GM10266 (cell line): ENCODE results near the gene PTPN9.
"Not testable (repeated sequence)": the region's sequence is repeated elsewhere in the genome, so short reads cannot be mapped to it uniquely, and the experiment has no call there.

Experiments used
- DNase-seq: peaks from one replicate; pipeline ENCODE4 v3.0.0; 2012; ENCODE audit errors: extremely low spot score
- TF ChIP-seq, protein P1 (sequence below): IDR thresholded peaks from 2 replicates; pipeline ENCODE4 v1.5.1; 2012; ENCODE audit warnings: mild to moderate bottlenecking, low read depth; ENCODE audit not compliant: control insufficient read depth, insufficient read depth; ENCODE audit errors: missing control alignments

The PTPN9 gene

DNA sequence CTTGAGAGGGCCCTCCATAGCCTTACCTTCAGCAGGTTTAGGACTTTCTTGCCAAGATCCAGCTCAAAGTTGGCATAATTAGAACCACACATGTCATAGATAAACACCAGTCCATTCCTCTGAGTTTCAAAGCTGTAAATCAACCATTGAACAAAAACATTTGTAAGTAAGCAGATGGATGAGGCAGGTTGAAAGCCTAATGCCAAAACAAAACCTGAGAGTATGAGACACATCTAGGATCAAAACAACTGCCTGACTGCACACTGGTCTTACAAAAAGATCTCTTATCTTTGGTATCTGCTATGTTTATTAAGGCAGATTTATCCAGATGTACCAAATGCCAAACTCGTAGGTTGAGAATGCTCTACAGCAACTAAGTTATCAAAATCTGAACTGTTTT lies 61.9 kb downstream of the PTPN9 start:
- TF ChIP-seq, protein P1, sequence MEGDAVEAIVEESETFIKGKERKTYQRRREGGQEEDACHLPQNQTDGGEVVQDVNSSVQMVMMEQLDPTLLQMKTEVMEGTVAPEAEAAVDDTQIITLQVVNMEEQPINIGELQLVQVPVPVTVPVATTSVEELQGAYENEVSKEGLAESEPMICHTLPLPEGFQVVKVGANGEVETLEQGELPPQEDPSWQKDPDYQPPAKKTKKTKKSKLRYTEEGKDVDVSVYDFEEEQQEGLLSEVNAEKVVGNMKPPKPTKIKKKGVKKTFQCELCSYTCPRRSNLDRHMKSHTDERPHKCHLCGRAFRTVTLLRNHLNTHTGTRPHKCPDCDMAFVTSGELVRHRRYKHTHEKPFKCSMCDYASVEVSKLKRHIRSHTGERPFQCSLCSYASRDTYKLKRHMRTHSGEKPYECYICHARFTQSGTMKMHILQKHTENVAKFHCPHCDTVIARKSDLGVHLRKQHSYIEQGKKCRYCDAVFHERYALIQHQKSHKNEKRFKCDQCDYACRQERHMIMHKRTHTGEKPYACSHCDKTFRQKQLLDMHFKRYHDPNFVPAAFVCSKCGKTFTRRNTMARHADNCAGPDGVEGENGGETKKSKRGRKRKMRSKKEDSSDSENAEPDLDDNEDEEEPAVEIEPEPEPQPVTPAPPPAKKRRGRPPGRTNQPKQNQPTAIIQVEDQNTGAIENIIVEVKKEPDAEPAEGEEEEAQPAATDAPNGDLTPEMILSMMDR, result no peak
- DNase-seq, result no peak

DNA sequence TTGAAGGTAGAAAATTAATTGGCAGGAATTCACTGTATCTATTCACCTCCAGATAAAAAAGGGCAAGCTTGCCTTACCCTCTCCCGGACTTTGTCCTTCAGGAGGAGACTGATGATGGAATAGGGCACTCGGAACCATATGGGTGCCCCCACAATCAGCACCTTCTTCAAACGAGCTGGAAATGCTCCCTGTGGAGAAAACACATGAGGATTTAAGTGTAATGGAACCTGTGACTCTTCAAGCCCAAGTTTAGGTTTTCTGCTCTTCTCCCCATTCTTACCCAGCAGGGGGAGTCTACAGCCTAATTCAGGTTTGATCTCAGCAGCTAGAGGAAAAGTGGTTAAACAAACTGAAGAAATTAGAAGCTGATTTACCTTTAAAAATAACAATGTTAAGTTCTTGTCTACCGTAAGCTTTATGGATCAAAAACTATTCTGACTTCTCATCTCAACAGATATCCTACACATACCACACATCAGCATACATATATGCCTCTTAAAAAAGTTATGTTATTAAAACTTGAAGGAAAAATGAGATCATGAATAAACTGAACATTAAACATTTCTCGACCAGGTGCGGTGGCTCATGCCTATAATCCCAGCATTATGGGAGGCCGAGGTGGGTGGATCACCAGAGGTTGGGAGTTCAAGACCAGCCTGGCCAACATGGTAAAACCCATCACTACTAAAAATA lies 70.1 kb downstream of the PTPN9 start:
- TF ChIP-seq, protein P1, result peak; percentile 49
- peak; percentile 49 for DNase-seq

DNA sequence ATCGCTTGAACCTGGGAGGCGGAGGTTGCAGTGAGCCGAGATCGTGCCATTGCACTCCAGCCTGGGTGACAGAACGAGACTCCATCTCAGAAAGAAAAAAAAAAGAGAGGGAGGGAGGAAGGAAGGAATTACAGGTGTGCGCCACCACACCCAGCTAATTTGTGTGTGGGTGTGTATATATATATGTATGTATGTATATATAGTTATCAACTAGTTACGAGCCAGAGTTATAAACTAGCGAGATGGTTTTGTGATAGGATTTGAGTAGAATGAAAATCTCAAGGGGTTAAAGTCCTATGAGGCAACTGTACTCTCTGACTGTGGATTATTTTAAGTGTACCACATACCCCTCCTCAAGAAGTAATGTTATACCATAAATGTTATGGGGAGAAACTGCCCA lies 76.8 kb downstream of the PTPN9 start:
- TF ChIP-seq, protein P1, result no peak
- DNase-seq, result no peak

DNA sequence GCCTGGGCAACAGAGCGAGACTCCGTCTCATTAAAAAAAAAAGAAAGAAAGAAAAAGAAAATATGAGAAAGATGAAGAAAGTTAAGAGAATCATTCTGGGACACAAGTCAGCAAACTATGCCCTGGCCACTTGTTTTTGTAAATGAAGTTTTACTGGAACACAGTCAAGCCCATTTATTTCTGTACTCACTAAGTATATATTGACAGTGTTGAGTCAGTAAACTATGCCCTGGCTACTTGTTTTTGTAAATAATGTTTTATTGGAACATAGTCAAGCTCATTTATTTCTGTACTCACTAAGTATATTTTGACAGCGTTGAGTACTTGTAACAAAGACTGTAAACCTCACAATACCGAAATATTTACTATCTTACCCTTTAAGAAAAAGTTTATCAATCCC lies 85.4 kb downstream of the PTPN9 start:
- TF ChIP-seq, protein P1, result no peak
- DNase-seq, result no peak

DNA sequence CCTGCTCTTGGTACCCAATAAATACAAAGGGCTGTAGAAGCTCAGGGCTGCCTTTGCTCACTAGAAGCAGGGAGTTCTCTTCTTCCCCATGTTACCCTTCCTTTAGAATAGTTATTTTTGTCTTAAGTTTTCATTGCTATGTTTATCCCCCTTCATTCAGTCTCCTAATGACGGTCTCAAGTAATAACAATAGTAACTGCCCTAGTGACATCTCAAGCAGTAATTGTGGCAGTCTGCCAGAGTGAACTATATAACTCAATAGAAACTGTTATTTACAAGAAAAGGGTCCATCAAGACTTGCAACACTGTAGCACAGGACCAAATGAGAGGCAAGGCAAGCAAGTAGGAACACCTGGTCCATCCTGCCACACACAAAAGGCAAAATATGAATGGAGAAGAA lies 95.2 kb downstream of the PTPN9 start:
- TF ChIP-seq, protein P1, result no peak
- DNase-seq, result no peak

DNA sequence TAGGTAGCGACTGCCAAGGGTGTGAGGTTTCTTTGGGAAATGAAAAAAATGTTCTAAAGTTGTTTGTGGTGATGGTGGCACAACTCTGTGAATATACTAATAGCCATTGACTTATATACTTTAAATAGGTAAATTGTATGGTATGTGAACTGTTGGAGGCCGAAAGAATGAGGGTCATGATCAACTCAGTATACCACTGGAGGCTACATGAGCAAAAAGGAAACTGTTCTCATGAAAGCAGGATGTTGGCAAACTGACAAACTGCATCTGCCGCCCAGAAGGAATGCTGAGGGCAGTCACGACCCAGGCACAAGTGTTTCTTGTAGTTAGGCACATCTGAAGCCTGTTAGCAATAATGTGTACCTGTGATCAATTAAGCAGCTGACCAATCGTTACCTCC lies 95.6 kb downstream of the PTPN9 start:
- DNase-seq, result not testable (repeated sequence)

DNA sequence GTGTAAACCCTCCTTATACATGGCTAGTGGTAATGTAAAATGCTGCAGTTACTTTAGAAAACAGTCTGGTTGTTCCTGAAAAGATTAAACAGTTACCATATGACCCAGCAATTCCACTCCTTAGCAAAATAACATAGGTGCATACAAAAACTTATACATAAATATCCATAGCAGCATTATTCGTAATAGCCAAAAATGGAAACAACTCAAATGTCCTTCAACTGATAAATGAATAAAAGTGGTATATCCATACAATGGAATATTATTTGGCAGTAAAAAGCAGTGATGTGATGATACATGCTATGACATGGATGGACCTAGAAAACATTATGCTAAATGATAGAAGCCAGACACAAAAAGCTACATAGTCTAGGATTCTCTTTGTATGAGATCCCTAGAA lies 96.0 kb downstream of the PTPN9 start:
- DNase-seq, result no peak
- TF ChIP-seq, protein P1, result no peak

DNA sequence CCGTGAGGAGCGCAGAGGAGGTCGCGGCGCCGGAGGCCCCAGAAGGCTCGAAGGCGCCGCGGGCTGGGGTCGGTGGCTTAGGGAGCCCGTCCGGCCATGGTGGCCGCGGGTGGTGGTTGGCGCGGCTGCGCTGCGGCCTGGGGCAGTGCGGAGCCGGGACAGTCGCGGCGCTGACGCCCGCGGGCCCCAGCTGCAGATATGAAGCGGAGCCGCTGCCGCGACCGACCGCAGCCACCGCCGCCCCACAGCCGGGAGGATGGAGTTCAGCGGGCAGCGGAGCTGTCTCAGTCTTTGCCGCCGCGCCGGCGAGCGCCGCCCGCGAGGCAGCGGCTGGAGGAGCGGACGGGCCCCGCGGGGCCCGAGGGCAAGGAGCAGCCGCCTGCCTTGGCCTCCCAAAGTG lies 98.7 kb downstream of the PTPN9 start:
- DNase-seq, result not testable (repeated sequence)
